HEK293 (cell line): ENCODE measurements around the gene THAP2.
A peak's percentile ranks its signal among the peaks of the same experiment; 100 is the strongest.

Source experiments
- EGR2 ChIP-seq: fragments of 450-650 bp; formaldehyde crosslinking; IDR thresholded peaks from 2 replicates; pipeline ENCODE4 v1.5.1; 2016; ENCODE audit warnings: low read depth, missing biosample characterization, missing genetic modification characterization
- HOXA7 ChIP-seq: sonication (generic); formaldehyde crosslinking; IDR thresholded peaks from 2 replicates; pipeline ENCODE4 v1.8.1; 2022; ENCODE audit warnings: missing genetic modification reagents, borderline replicate concordance
- PRDM1 ChIP-seq: fragments of 450-650 bp; formaldehyde crosslinking; IDR thresholded peaks from 2 replicates; pipeline ENCODE4; 2016; ENCODE audit warnings: missing biosample characterization, missing genetic modification characterization
- SP2 ChIP-seq: fragments of 450-650 bp; formaldehyde crosslinking; IDR thresholded peaks from 2 replicates; pipeline ENCODE4 v1.5.1; 2016; ENCODE audit warnings: missing biosample characterization, missing genetic modification characterization
- SP3 ChIP-seq: fragments of 450-650 bp; formaldehyde crosslinking; IDR thresholded peaks from 2 replicates; pipeline ENCODE4 v1.5.1; 2016; ENCODE audit warnings: missing biosample characterization, missing genetic modification characterization
- ZEB2 ChIP-seq: fragments of 450-650 bp; formaldehyde crosslinking; IDR thresholded peaks from 2 replicates; pipeline ENCODE4 v1.5.1; 2016; ENCODE audit warnings: missing biosample characterization, missing genetic modification characterization
- ZFP69B ChIP-seq: fragments of 450-650 bp; formaldehyde crosslinking; IDR thresholded peaks from 2 replicates; pipeline ENCODE4 v1.5.1; 2016; ENCODE audit warnings: missing biosample characterization, missing genetic modification characterization
- ZIC2 ChIP-seq: fragments of 450-650 bp; formaldehyde crosslinking; IDR thresholded peaks from 2 replicates; pipeline ENCODE4 v1.5.1; 2016; ENCODE audit warnings: missing biosample characterization, missing genetic modification characterization
- ZNF112 ChIP-seq: fragments of 450-650 bp; formaldehyde crosslinking; IDR thresholded peaks from 2 replicates; pipeline ENCODE4 v1.5.0; 2017; ENCODE audit warnings: missing biosample characterization, missing genetic modification characterization
- ZNF121 ChIP-seq: fragments of 450-650 bp; formaldehyde crosslinking; IDR thresholded peaks from 2 replicates; pipeline ENCODE4 v1.5.1; 2016; ENCODE audit warnings: missing biosample characterization, missing genetic modification characterization
- ZNF133 ChIP-seq: fragments of 450-650 bp; formaldehyde crosslinking; IDR thresholded peaks from 2 replicates; pipeline ENCODE4 v1.5.1; 2016; ENCODE audit warnings: missing biosample characterization, missing genetic modification characterization
- ZNF366 ChIP-seq: fragments of 450-650 bp; formaldehyde crosslinking; conservative IDR thresholded peaks from 2 replicates; pipeline ENCODE4 v1.5.1; 2016; ENCODE audit warnings: missing biosample characterization, missing genetic modification characterization
- ZNF37A ChIP-seq: fragments of 450-650 bp; IDR thresholded peaks from 2 replicates; pipeline ENCODE4 v1.5.1; 2018; ENCODE audit warnings: missing biosample characterization, missing genetic modification characterization
- ZNF510 ChIP-seq: fragments of 450-650 bp; formaldehyde crosslinking; IDR thresholded peaks from 2 replicates; pipeline ENCODE4 v1.5.1; 2018; ENCODE audit warnings: mild to moderate bottlenecking, missing genetic modification characterization, missing biosample characterization; ENCODE audit not compliant: insufficient replicate concordance
- ZNF530 ChIP-seq: fragments of 450-650 bp; formaldehyde crosslinking; IDR thresholded peaks from 2 replicates; pipeline ENCODE4 v1.5.1; 2016; ENCODE audit warnings: low read depth, missing biosample characterization, missing genetic modification characterization
- ZNF558 ChIP-seq: fragments of 450-650 bp; formaldehyde crosslinking; IDR thresholded peaks from 2 replicates; pipeline ENCODE4 v1.5.1; 2016; ENCODE audit warnings: missing biosample characterization, missing genetic modification characterization
- ZNF585B ChIP-seq: fragments of 450-650 bp; formaldehyde crosslinking; IDR thresholded peaks from 2 replicates; pipeline ENCODE4 v1.5.1; 2016; ENCODE audit warnings: missing biosample characterization, missing genetic modification characterization
- ZNF629 ChIP-seq: fragments of 450-650 bp; formaldehyde crosslinking; IDR thresholded peaks from 2 replicates; pipeline ENCODE4 v1.5.1; 2017; ENCODE audit warnings: missing biosample characterization, missing genetic modification characterization
- ZNF776 ChIP-seq: fragments of 450-650 bp; formaldehyde crosslinking; IDR thresholded peaks from 2 replicates; pipeline ENCODE4 v1.5.0; 2017; ENCODE audit warnings: missing biosample characterization, missing genetic modification characterization, borderline replicate concordance
- ZNF791 ChIP-seq: fragments of 450-650 bp; formaldehyde crosslinking; IDR thresholded peaks from 2 replicates; pipeline ENCODE4 v1.5.1; 2016; ENCODE audit warnings: missing biosample characterization, missing genetic modification characterization
- TF ChIP-seq, protein P1 (sequence below): fragments of 450-650 bp; formaldehyde crosslinking; IDR thresholded peaks from 2 replicates; pipeline ENCODE4 v1.5.1; 2016; ENCODE audit warnings: missing biosample characterization, missing genetic modification characterization, borderline replicate concordance
- TF ChIP-seq, protein P2 (sequence below): fragments of 450-650 bp; formaldehyde crosslinking; IDR thresholded peaks from 2 replicates; pipeline ENCODE4 v1.5.1; 2016; ENCODE audit warnings: missing biosample characterization, missing genetic modification characterization
- TF ChIP-seq, protein P3 (sequence below): fragments of 450-650 bp; formaldehyde crosslinking; IDR thresholded peaks from 2 replicates; pipeline ENCODE4 v1.5.1; 2016; ENCODE audit warnings: missing biosample characterization, missing genetic modification characterization
- TF ChIP-seq, protein P4 (sequence below): fragments of 450-650 bp; formaldehyde crosslinking; conservative IDR thresholded peaks from 2 replicates; pipeline ENCODE4 v1.5.1; 2016; ENCODE audit warnings: low read depth, missing biosample characterization, missing genetic modification characterization
- TF ChIP-seq, protein P5 (sequence below): fragments of 450-650 bp; formaldehyde crosslinking; IDR thresholded peaks from 2 replicates; pipeline ENCODE4 v1.5.1; 2016; ENCODE audit warnings: missing biosample characterization, missing genetic modification characterization

THAP2 gene

DNA sequence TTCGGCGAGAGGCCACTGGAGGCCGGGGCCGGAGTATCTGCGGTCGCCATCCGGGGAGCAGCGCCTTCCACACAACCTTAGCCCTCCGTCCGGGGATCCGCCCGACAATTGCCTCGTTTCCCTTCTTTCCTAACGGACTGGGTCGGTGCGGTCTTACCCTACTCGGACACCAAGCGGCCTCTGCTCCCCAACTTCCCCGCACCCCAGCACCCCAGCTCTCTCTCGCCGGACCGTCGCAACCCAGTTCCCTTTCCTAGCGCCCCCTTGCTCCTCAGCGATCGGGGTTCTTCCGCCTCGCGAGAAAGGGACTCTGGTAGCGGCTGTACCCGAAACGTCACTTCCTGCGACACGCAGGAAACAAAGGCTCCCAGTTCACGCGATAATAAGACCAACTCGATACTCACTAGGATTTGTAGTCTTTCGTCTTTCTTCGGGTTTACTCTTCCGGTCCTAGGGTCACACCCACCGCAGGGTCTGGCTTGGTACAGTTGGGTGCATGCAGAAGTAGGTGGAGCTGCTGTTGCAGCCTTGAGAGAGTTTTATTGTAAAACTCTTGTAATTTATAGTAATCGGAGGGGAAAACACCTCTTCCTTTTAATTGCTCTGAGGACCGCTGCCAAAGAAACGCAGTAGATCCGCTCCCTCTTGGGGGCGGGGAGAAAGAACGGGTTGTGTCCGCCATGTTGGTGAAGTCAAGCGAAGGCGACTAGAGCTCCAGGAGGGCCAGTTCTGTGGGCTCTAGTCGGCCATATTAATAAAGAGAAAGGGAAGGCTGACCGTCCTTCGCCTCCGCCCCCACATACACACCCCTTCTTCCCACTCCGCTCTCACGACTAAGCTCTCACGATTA lies at the start of gene THAP2, which contains the start of gene ZFC3H1 (continued):
- TF ChIP-seq, protein P1, sequence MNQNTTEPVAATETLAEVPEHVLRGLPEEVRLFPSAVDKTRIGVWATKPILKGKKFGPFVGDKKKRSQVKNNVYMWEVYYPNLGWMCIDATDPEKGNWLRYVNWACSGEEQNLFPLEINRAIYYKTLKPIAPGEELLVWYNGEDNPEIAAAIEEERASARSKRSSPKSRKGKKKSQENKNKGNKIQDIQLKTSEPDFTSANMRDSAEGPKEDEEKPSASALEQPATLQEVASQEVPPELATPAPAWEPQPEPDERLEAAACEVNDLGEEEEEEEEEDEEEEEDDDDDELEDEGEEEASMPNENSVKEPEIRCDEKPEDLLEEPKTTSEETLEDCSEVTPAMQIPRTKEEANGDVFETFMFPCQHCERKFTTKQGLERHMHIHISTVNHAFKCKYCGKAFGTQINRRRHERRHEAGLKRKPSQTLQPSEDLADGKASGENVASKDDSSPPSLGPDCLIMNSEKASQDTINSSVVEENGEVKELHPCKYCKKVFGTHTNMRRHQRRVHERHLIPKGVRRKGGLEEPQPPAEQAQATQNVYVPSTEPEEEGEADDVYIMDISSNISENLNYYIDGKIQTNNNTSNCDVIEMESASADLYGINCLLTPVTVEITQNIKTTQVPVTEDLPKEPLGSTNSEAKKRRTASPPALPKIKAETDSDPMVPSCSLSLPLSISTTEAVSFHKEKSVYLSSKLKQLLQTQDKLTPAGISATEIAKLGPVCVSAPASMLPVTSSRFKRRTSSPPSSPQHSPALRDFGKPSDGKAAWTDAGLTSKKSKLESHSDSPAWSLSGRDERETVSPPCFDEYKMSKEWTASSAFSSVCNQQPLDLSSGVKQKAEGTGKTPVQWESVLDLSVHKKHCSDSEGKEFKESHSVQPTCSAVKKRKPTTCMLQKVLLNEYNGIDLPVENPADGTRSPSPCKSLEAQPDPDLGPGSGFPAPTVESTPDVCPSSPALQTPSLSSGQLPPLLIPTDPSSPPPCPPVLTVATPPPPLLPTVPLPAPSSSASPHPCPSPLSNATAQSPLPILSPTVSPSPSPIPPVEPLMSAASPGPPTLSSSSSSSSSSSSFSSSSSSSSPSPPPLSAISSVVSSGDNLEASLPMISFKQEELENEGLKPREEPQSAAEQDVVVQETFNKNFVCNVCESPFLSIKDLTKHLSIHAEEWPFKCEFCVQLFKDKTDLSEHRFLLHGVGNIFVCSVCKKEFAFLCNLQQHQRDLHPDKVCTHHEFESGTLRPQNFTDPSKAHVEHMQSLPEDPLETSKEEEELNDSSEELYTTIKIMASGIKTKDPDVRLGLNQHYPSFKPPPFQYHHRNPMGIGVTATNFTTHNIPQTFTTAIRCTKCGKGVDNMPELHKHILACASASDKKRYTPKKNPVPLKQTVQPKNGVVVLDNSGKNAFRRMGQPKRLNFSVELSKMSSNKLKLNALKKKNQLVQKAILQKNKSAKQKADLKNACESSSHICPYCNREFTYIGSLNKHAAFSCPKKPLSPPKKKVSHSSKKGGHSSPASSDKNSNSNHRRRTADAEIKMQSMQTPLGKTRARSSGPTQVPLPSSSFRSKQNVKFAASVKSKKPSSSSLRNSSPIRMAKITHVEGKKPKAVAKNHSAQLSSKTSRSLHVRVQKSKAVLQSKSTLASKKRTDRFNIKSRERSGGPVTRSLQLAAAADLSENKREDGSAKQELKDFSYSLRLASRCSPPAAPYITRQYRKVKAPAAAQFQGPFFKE (tag by site-specific recombination) = no peak
- TF ChIP-seq, protein P2, sequence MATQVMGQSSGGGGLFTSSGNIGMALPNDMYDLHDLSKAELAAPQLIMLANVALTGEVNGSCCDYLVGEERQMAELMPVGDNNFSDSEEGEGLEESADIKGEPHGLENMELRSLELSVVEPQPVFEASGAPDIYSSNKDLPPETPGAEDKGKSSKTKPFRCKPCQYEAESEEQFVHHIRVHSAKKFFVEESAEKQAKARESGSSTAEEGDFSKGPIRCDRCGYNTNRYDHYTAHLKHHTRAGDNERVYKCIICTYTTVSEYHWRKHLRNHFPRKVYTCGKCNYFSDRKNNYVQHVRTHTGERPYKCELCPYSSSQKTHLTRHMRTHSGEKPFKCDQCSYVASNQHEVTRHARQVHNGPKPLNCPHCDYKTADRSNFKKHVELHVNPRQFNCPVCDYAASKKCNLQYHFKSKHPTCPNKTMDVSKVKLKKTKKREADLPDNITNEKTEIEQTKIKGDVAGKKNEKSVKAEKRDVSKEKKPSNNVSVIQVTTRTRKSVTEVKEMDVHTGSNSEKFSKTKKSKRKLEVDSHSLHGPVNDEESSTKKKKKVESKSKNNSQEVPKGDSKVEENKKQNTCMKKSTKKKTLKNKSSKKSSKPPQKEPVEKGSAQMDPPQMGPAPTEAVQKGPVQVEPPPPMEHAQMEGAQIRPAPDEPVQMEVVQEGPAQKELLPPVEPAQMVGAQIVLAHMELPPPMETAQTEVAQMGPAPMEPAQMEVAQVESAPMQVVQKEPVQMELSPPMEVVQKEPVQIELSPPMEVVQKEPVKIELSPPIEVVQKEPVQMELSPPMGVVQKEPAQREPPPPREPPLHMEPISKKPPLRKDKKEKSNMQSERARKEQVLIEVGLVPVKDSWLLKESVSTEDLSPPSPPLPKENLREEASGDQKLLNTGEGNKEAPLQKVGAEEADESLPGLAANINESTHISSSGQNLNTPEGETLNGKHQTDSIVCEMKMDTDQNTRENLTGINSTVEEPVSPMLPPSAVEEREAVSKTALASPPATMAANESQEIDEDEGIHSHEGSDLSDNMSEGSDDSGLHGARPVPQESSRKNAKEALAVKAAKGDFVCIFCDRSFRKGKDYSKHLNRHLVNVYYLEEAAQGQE (tag by site-specific recombination) = no peak
- TF ChIP-seq ZNF585B (tag by site-specific recombination) (no peak), SP2 (tag by site-specific recombination) (peak; percentile 88), ZEB2 (tag by site-specific recombination) (peak; percentile 58), ZNF37A (tag by site-specific recombination) (no peak), ZNF791 (tag by site-specific recombination) (no peak), ZNF558 (tag by site-specific recombination) (peak; percentile 46; the same call in 1 of the 2 replicates), ZNF530 (tag by site-specific recombination) (no peak), ZNF510 (tag by site-specific recombination) (no peak), ZNF121 (tag by site-specific recombination) (no peak), ZNF366 (tag by site-specific recombination) (peak; percentile 46), ZFP69B (tag by site-specific recombination) (no peak), HOXA7 (CRISPR knock-in tag) (no peak), SP3 (tag by site-specific recombination) (peak; percentile 98), ZNF112 (tag by site-specific recombination) (no peak), ZNF133 (tag by site-specific recombination) (no peak), EGR2 (peak; percentile 92), PRDM1 (tag by site-specific recombination) (peak; percentile 92), ZNF776 (no peak), ZIC2 (tag by site-specific recombination) (peak; percentile 20; the same call in 1 of the 2 replicates), ZNF629 (peak; percentile 83)
- TF ChIP-seq, protein P3, sequence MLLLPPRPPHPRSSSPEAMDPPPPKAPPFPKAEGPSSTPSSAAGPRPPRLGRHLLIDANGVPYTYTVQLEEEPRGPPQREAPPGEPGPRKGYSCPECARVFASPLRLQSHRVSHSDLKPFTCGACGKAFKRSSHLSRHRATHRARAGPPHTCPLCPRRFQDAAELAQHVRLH (tag by site-specific recombination) = peak; percentile 82
- TF ChIP-seq, protein P4, sequence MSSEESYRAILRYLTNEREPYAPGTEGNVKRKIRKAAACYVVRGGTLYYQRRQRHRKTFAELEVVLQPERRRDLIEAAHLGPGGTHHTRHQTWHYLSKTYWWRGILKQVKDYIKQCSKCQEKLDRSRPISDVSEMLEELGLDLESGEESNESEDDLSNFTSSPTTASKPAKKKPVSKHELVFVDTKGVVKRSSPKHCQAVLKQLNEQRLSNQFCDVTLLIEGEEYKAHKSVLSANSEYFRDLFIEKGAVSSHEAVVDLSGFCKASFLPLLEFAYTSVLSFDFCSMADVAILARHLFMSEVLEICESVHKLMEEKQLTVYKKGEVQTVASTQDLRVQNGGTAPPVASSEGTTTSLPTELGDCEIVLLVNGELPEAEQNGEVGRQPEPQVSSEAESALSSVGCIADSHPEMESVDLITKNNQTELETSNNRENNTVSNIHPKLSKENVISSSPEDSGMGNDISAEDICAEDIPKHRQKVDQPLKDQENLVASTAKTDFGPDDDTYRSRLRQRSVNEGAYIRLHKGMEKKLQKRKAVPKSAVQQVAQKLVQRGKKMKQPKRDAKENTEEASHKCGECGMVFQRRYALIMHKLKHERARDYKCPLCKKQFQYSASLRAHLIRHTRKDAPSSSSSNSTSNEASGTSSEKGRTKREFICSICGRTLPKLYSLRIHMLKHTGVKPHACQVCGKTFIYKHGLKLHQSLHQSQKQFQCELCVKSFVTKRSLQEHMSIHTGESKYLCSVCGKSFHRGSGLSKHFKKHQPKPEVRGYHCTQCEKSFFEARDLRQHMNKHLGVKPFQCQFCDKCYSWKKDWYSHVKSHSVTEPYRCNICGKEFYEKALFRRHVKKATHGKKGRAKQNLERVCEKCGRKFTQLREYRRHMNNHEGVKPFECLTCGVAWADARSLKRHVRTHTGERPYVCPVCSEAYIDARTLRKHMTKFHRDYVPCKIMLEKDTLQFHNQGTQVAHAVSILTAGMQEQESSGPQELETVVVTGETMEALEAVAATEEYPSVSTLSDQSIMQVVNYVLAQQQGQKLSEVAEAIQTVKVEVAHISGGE (tag by site-specific recombination) = peak; percentile 98
- TF ChIP-seq, protein P5, sequence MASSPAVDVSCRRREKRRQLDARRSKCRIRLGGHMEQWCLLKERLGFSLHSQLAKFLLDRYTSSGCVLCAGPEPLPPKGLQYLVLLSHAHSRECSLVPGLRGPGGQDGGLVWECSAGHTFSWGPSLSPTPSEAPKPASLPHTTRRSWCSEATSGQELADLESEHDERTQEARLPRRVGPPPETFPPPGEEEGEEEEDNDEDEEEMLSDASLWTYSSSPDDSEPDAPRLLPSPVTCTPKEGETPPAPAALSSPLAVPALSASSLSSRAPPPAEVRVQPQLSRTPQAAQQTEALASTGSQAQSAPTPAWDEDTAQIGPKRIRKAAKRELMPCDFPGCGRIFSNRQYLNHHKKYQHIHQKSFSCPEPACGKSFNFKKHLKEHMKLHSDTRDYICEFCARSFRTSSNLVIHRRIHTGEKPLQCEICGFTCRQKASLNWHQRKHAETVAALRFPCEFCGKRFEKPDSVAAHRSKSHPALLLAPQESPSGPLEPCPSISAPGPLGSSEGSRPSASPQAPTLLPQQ (tag by site-specific recombination) = no peak; the same call in none of the 2 replicates
